NCI-H446 (cell line): ENCODE measurements around the gene R3HDML.
"Not testable (repeated sequence)": the region's sequence is repeated elsewhere in the genome, so short reads cannot be mapped to it uniquely, and the experiment has no call there.

Experiments used
- DNase-seq, 2 experiments: peaks; one replicate each; lab custom pipeline; 2025; lab: John Stamatoyannopoulos, UW

The R3HDML gene

GRCh38 chr20:44336725-44337380 is at the start of gene R3HDML:
TSS of gene R3HDML (plus strand) at chr20:44337043. CDS start at chr20:44337158, 115 bp downstream.
- no peak for DNase-seq

DNA sequence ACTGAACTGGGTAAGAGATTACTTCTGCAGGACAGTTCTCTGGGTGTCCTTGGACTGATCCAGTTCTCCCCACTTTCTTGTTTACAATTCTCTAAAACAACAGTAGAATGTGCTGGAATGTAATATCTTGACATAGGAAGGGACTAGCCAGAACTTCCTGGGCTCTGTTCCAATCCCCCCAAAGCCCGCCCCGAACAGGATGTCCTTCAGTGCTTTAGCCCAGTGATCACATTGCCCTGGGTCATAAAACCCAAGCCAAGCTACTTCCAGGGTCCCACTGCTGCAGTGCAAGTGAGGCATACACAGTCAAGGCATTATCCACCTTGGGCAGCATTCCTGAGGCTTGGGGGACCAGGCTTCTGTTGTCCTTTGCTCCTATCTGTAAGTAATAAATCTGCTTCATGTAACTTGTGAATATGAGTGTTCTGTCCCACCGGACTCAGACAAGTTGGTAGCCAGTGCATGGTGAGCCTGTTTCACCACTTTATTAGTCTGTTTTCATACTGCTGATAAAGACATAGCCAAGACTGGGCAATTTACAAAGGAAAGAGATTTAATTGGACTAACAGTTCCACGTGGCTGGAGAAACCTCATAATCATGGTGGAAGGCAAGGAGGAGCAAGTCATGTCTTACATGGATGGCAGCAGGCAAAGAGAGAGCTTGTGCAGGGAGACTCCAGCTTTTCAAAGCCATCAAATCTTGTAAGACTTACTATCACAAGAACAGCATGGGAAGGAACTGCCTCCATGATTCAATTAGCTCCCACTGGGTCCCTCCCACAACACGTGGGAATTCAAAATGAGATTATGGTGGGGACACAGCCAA is 49.4 kb upstream of the R3HDML start:
- no peak for DNase-seq

- no peak for DNase-seq
Measured at GRCh38 chr20:44288252-44288651, 48.6 kb upstream of the R3HDML start.

GRCh38 chr20:44291754-44292153 is 45.1 kb upstream of the R3HDML start:
- no peak for DNase-seq

- DNase-seq: peak in 1 of 2 experiments; percentile 44
Measured at GRCh38 chr20:44296011-44296410, 40.8 kb upstream of the R3HDML start.

- no peak for DNase-seq
Measured at GRCh38 chr20:44297721-44298120, 39.1 kb upstream of the R3HDML start.

DNA sequence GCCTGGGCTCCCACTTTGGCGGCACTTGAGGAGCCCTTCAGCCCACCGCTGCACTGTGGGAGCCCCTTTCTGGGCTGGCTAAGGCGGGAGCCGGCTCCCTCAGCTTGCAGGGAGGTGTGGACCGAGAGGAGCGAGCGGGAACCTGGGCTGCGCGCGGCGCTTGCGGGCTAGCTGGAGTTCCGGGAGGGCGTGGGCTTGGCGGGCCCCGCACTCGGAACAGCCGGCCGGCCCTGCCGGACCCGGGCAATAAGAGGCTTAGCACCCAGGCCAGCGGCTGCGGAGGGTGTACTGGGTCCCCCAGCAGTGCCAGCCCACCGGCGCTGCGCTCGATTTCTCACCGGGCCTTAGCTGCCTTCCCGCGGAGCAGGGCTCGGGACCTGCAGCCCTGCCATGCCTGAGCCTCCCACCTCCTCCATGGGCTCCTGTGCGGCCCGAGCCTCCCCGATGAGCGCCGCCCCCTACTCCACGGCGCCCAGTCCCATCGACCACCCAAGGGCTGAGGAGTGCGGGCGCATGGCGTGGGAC is 37.8 kb upstream of the R3HDML start:
- not testable (repeated sequence) for DNase-seq

DNA sequence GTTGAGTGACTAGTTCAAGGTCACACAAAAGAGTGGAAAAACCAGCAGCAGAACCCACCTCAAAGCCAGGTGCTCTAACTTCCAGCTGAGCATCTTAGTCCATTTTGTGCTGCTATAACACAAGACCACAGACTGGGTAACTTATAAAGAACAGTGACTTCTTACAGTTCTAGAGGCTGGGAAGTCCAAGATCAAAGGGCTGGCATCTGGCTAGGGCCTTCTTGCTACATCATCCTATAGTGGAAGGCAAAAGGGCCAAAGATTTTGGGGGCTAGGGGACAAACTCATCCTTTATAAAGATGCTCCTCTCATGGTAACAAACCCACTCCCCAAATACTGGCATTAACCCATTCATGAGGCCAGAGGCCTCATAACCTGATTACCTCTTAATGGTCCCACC is 35.6 kb upstream of the R3HDML start:
- no peak for DNase-seq

GRCh38 chr20:44302026-44302669 is 34.7 kb upstream of the R3HDML start:
- no peak for DNase-seq

DNA sequence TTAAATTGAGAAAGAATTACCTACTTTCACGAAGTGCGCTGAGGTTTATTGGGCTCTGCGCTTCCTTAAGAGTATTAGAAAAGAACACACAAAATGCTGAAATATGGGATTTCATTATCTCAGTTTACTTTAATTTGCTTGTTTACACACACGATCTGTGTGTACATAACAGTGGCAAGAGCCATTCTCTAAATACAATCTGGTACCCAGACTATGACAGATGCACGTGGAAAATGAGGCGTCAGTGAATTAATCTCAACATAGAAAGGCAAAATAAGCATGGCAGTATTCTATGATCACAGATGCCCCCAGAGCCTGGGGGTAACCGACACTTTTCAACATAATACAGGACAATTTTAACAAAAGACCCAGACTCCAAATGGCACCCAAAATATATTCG is 34.1 kb upstream of the R3HDML start:
- no peak for DNase-seq

GRCh38 chr20:44304383-44304782 is 32.5 kb upstream of the R3HDML start:
- DNase-seq: no peak

DNA sequence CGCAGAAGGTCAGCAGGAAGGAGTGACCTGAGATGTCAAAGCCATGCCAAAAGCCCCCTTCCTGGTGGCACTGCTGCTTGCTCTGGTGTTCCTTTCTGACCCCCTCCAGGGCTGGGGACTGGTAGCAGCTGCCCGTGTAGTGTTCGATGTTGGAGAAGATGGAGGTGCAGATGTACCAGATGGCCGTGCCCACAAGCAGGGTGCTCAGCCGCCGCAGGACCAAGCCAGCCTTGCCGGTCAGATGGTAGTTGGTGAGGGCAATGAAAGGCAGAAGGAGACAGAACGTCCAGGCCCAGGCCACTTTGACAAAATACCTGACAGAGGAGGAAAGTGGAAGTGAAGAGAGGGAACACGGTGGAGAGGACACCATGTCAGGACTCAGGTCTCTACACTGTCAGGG is 29.9 kb upstream of the R3HDML start:
- no peak for DNase-seq

DNA sequence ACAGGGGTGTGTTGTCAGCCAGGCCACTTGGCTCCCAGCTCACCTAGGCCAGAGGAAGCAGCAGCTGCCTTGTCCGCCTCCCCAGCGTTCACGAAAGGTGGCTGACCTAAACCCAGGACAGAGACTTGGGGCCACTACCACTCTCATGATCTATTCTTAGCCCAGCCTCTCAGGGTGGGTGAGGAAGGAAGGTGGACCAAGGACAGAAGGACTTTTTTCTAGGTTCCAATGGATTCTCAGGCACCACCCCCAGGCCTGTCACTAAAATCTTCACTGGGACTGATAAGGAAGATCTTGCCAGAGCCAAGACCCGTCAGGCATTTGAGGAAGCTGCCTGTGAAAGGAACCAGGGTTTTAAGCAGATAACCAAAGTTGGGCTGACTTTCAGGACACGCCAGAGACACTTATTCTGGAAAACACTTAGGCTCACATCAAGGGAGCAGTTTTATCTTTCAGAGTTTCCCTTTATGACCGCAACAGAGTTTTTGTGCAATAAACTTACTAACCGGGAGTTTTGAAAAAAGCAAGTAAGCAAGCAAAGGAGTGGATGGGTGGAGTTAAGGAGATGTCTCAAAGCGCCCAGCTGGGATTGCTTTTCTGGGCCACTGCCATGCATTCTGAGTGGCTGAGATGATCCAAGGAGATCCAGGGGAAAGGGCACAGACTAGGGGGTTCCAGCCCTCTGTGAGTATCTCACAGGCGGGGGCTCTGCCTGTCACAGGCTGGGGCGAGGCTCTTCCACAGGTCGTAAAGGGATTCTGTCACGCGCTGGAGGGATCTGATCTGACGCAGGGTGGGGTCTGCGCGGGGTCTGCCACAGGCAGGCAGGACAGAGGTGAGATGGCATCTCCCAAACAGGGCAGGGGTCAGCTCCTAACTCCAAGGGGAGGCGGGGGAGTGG is 26.8 kb upstream of the R3HDML start:
- DNase-seq: peak in 1 of 2 experiments; percentile 26

- DNase-seq: peak; percentile 91 to 96
Measured at GRCh38 chr20:44310664-44311639, 25.9 kb upstream of the R3HDML start, which contains the start of gene FITM2. TSS of gene FITM2 (minus strand) at chr20:44311202. CDS start at chr20:44311148, 54 bp downstream.

DNA sequence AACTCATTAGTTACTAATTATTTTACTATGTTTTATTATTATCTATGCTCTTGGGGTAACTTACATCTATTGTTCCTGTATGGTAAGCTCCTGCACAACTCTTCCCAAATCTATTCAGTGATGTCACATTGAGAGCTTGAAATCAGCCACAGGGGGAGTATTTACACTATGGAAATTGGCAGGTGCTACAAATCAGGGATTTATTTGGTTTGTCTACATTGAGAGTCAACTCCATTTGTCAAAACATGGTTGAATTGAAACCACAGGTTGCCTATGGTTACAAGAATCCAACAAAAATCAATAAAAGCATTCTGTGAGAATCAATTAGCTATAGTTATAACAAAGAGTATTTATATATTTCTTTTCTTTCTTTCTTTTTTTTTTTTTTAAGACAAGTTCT is 22.0 kb upstream of the R3HDML start:
- DNase-seq: no peak

DNA sequence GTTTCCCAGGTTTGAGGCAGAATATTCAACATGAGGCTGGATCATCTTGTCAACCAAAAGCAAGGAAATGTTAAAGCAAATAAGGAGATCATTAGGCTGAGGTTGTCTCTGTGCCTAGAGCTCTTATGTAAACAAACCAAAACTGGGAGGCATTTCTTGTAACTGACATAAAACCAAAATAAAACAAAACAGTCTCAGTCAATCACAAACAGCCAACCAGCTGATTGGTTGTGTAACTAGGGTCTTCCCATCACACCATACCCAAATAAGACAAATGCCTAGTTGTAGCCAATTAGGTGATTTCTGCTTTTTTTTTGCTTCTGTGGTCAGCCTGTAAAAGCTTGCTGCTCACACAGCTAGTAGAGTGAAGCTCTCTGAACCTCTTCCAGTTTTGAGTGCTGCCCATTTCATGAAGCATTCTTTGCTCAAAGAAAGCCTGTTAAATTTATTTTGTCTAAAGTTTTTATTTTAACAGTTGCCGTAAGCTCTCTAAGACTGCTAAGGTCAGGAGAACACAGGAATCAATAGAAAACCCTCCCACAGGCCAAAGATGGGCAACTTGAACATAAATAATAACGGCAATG is 16.9 kb upstream of the R3HDML start:
- DNase-seq: no peak

GRCh38 chr20:44324343-44324742 is 12.5 kb upstream of the R3HDML start:
- DNase-seq: no peak

- no peak for DNase-seq
Measured at GRCh38 chr20:44326391-44327159, 10.3 kb upstream of the R3HDML start.

DNA sequence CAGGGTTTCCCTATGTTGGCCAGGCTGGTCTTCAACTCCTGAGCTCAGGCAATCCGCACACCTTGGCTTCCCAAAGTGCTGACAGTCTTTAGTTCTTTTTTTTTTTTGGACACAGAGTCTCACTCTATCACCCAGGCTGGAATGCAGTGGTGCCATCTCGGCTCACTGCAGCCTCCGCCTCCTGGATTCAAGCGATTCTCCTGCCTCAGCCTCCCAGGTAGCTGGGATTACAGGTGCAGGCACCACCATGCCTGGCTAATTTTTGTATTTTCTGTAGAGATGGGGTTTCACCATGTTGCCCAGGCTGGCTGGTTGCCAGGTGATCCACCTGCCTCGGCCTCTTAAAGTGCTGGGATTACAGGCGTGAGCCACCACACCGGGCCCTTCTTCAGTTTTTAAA is 9.1 kb upstream of the R3HDML start:
- not testable (repeated sequence) for DNase-seq
